ENCODE data around the gene NIPSNAP2.

Gene NIPSNAP2

DNA sequence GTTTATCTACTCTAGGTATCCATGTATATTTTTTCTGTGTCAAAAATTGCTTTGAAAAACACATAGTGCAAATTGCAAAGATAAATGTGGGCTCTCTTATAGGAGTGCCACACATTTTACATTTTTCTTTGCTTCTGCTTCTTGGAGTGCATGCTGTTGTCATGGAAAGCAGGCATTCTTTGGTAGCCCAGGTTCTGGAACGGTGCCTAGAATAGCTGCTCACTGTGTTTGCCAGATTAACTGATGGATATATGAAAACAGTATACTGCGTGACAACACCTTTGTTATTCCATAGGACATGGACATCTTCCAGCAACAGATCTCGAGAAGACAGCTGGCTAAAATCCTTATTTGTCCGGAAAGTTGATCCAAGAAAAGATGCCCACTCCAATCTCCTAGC lies 13.4 kb downstream of the NIPSNAP2 start:
- H3K36me3 ChIP-seq (ENCODE audit: control insufficient read depth in 1 of 2, insufficient read depth in 2 of 2, low read length in 2 of 2): peaks cover 11 to 22% of the 10 kb centered on the region in 2 experiments
- no CpG with 5 or more reads among the region's 4 CpGs for WGBS (ENCODE audit: extremely low coverage, insufficient coverage, insufficient read length)
- H3K23ac ChIP-seq (ENCODE audit: low read length): no peak overlapping the region
- no peak overlapping the region for H2AK5ac ChIP-seq (ENCODE audit: low read length)
- H3K9ac ChIP-seq (ENCODE audit: low read length): no peak overlapping the region
- no peak overlapping the region for H2BK5ac ChIP-seq (ENCODE audit: low read depth, low read length, poor library complexity)
- no peaks in the 10 kb centered on the region for H3K4me1 ChIP-seq (ENCODE audit: control insufficient read depth in 1 of 2, insufficient read depth in 2 of 2, low read length in 2 of 2)
- no peak overlapping the region for H4K91ac ChIP-seq (ENCODE audit: low read depth, low read length)
- no peaks in the 10 kb centered on the region for H3K79me1 ChIP-seq (ENCODE audit: low read length)
- no peak overlapping the region for H3K4me2 ChIP-seq (ENCODE audit: low read length)
- no peak overlapping the region for H2BK12ac ChIP-seq (ENCODE audit: low read length)
- H2AFZ ChIP-seq (ENCODE audit: insufficient read depth, low read length, poor library complexity): no peak overlapping the region
- H3K79me2 ChIP-seq (ENCODE audit: control insufficient read depth, insufficient read depth, low read length, poor library complexity): no peaks in the 10 kb centered on the region
- no peak overlapping the region for H3K18ac ChIP-seq (ENCODE audit: low read length)
- H3K14ac ChIP-seq (ENCODE audit: low read length): no peak overlapping the region
- DNase-seq: peak in 1 of 2 donors; percentile 55
- H3K4me3 ChIP-seq (ENCODE audit: low read depth, low read length): no peak overlapping the region
- no peak overlapping the region for H3K27ac ChIP-seq (ENCODE audit: low read depth, low read length)
- no peaks in the 10 kb centered on the region for H3K27me3 ChIP-seq (ENCODE audit: insufficient read depth, low read length)
- H4K12ac ChIP-seq (ENCODE audit: low read depth, low read length): no peak overlapping the region
- no peak overlapping the region for H2BK120ac ChIP-seq (ENCODE audit: insufficient read depth, low read length, poor library complexity)
- H3K9me3 ChIP-seq (ENCODE audit: insufficient read depth, low read depth, low read length): no peaks in the 10 kb centered on the region
- no peak overlapping the region for H3K4ac ChIP-seq (ENCODE audit: low read depth, low read length)
- no peak overlapping the region for H4K8ac ChIP-seq (ENCODE audit: low read depth, low read length)

DNA sequence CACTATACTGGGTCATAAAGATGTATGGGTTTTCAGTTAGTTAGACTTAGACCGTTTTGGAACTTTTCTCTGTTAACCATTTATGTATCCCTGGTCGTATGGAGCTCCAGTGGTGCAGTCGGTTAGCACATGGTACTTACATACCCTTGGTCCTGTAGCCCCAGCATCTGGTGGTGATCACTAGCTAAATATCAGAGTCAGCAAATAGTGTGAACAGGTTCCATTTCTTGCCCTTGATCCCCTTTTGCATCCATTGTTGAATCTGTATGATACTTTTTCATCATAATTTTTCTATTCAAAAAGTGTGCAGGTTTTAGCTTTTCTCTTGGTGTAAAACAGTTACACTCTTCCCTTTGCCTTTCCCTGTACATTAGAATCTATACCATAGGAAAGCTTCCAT lies 15.9 kb downstream of the NIPSNAP2 start:
- Histone ChIP-seq H2BK12ac (ENCODE audit: low read length) (no peak overlapping the region), H3K4me1 (ENCODE audit: control insufficient read depth in 1 of 2, insufficient read depth in 2 of 2, low read length in 2 of 2) (no peaks in the 10 kb centered on the region), H3K27ac (ENCODE audit: low read depth, low read length) (no peak overlapping the region), H3K14ac (ENCODE audit: low read length) (no peak overlapping the region), H4K12ac (ENCODE audit: low read depth, low read length) (no peak overlapping the region), H3K9ac (ENCODE audit: low read length) (no peak overlapping the region), H4K8ac (ENCODE audit: low read depth, low read length) (no peak overlapping the region), H3K79me2 (ENCODE audit: control insufficient read depth, insufficient read depth, low read length, poor library complexity) (no peaks in the 10 kb centered on the region), H3K9me3 (ENCODE audit: insufficient read depth, low read depth, low read length) (no peaks in the 10 kb centered on the region), H3K4me3 (ENCODE audit: low read depth, low read length) (no peak overlapping the region), H3K23ac (ENCODE audit: low read length) (no peak overlapping the region), H2AK5ac (ENCODE audit: low read length) (no peak overlapping the region), H3K4ac (ENCODE audit: low read depth, low read length) (no peak overlapping the region), H3K4me2 (ENCODE audit: low read length) (no peak overlapping the region), H4K91ac (ENCODE audit: low read depth, low read length) (no peak overlapping the region), H2AFZ (ENCODE audit: insufficient read depth, low read length, poor library complexity) (no peak overlapping the region), H2BK120ac (ENCODE audit: insufficient read depth, low read length, poor library complexity) (no peak overlapping the region), H3K79me1 (ENCODE audit: low read length) (no peaks in the 10 kb centered on the region), H3K36me3 (ENCODE audit: control insufficient read depth in 1 of 2, insufficient read depth in 2 of 2, low read length in 2 of 2) (peaks cover 17 to 27% of the 10 kb centered on the region in 2 experiments), H2BK5ac (ENCODE audit: low read depth, low read length, poor library complexity) (no peak overlapping the region), H3K18ac (ENCODE audit: low read length) (no peak overlapping the region), H3K27me3 (ENCODE audit: insufficient read depth, low read length) (no peaks in the 10 kb centered on the region)
- no peak for DNase-seq
- no CpG with 5 or more reads among the region's 3 CpGs for WGBS (ENCODE audit: extremely low coverage, insufficient coverage, insufficient read length)

DNA sequence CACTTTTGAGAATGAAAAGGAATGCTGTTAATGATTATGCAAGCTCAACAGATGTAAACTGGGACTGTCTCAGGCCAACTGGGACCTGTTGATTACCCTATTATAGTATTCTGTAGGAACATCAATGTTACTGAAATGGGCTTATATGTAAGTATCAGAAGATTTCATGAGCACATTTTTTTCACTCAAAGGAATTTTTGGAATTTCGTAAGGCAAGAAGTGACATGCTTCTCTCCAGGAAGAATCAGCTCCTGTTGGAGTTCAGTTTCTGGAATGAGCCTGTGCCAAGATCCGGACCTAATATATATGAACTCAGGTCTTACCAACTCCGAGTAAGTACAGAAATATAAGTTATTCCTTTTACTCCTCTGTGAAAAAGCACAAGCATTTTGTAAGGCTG lies 19.2 kb downstream of the NIPSNAP2 start:
- Histone ChIP-seq H3K23ac (ENCODE audit: low read length) (no peak overlapping the region), H2BK120ac (ENCODE audit: insufficient read depth, low read length, poor library complexity) (no peak overlapping the region), H3K36me3 (ENCODE audit: control insufficient read depth in 1 of 2, insufficient read depth in 2 of 2, low read length in 2 of 2) (peaks cover 30 to 34% of the 10 kb centered on the region in 2 experiments), H3K9me3 (ENCODE audit: insufficient read depth, low read depth, low read length) (no peaks in the 10 kb centered on the region), H2AFZ (ENCODE audit: insufficient read depth, low read length, poor library complexity) (no peak overlapping the region), H3K4me2 (ENCODE audit: low read length) (no peak overlapping the region), H3K14ac (ENCODE audit: low read length) (no peak overlapping the region), H3K27ac (ENCODE audit: low read depth, low read length) (no peak overlapping the region), H4K12ac (ENCODE audit: low read depth, low read length) (no peak overlapping the region), H3K79me2 (ENCODE audit: control insufficient read depth, insufficient read depth, low read length, poor library complexity) (no peaks in the 10 kb centered on the region), H4K91ac (ENCODE audit: low read depth, low read length) (no peak overlapping the region), H2BK5ac (ENCODE audit: low read depth, low read length, poor library complexity) (no peak overlapping the region), H2AK5ac (ENCODE audit: low read length) (no peak overlapping the region), H3K18ac (ENCODE audit: low read length) (no peak overlapping the region), H3K4me1 (ENCODE audit: control insufficient read depth in 1 of 2, insufficient read depth in 2 of 2, low read length in 2 of 2) (no peaks in the 10 kb centered on the region), H3K79me1 (ENCODE audit: low read length) (no peaks in the 10 kb centered on the region), H3K4ac (ENCODE audit: low read depth, low read length) (no peak overlapping the region), H3K27me3 (ENCODE audit: insufficient read depth, low read length) (no peaks in the 10 kb centered on the region), H3K4me3 (ENCODE audit: low read depth, low read length) (no peak overlapping the region), H3K9ac (ENCODE audit: low read length) (no peak overlapping the region), H4K8ac (ENCODE audit: low read depth, low read length) (no peak overlapping the region), H2BK12ac (ENCODE audit: low read length) (no peak overlapping the region)
- no CpG with 5 or more reads among the region's 3 CpGs for WGBS (ENCODE audit: extremely low coverage, insufficient coverage, insufficient read length)
- peak in 1 of 2 donors; percentile 34 for DNase-seq

GRCh38 chr7:55992346-55992745 lies 28.0 kb downstream of the NIPSNAP2 start:
- H2BK12ac ChIP-seq (ENCODE audit: low read length): no peak overlapping the region
- H2BK120ac ChIP-seq (ENCODE audit: insufficient read depth, low read length, poor library complexity): no peak overlapping the region
- H3K36me3 ChIP-seq (ENCODE audit: control insufficient read depth in 1 of 2, insufficient read depth in 2 of 2, low read length in 2 of 2): peaks cover 29 to 31% of the 10 kb centered on the region in 2 experiments
- WGBS (ENCODE audit: extremely low coverage, insufficient coverage, insufficient read length): no CpG with 5 or more reads among the region's 3 CpGs
- no peak overlapping the region for H4K8ac ChIP-seq (ENCODE audit: low read depth, low read length)
- H3K4ac ChIP-seq (ENCODE audit: low read depth, low read length): no peak overlapping the region
- H4K12ac ChIP-seq (ENCODE audit: low read depth, low read length): no peak overlapping the region
- H2AK5ac ChIP-seq (ENCODE audit: low read length): no peak overlapping the region
- no peak overlapping the region for H4K91ac ChIP-seq (ENCODE audit: low read depth, low read length)
- H3K9ac ChIP-seq (ENCODE audit: low read length): no peak overlapping the region
- no peaks in the 10 kb centered on the region for H3K9me3 ChIP-seq (ENCODE audit: insufficient read depth, low read depth, low read length)
- H3K27ac ChIP-seq (ENCODE audit: low read depth, low read length): no peak overlapping the region
- no peak overlapping the region for H2AFZ ChIP-seq (ENCODE audit: insufficient read depth, low read length, poor library complexity)
- no peak for DNase-seq
- H3K79me2 ChIP-seq (ENCODE audit: control insufficient read depth, insufficient read depth, low read length, poor library complexity): no peaks in the 10 kb centered on the region
- no peaks in the 10 kb centered on the region for H3K27me3 ChIP-seq (ENCODE audit: insufficient read depth, low read length)
- no peaks in the 10 kb centered on the region for H3K79me1 ChIP-seq (ENCODE audit: low read length)
- no peak overlapping the region for H3K4me2 ChIP-seq (ENCODE audit: low read length)
- H3K18ac ChIP-seq (ENCODE audit: low read length): no peak overlapping the region
- no peak overlapping the region for H3K23ac ChIP-seq (ENCODE audit: low read length)
- no peak overlapping the region for H3K4me3 ChIP-seq (ENCODE audit: low read depth, low read length)
- H3K4me1 ChIP-seq (ENCODE audit: control insufficient read depth in 1 of 2, insufficient read depth in 2 of 2, low read length in 2 of 2): no peaks in the 10 kb centered on the region
- no peak overlapping the region for H2BK5ac ChIP-seq (ENCODE audit: low read depth, low read length, poor library complexity)
- no peak overlapping the region for H3K14ac ChIP-seq (ENCODE audit: low read length)
